Activated CD4-positive, alpha-beta T cell treated with anti-CD3 and anti-CD28 coated beads for 24 hours (primary cell): ENCODE results near the gene OTULIN.

ENCODE experiments used
- DNase-seq, 2 donors: peaks; one replicate each; pipeline ENCODE4 v3.0.0-alpha.2; 2020; ENCODE audit warnings: low read depth in 2 of 2

The OTULIN gene

GRCh38 chr5:14668181-14668591 lies 3.7 kb downstream of the OTULIN start:
- no peak for DNase-seq

- DNase-seq = no peak
Observed at GRCh38 chr5:14669415-14669814, 4.9 kb downstream of the OTULIN start.

GRCh38 chr5:14669975-14670374 lies 5.5 kb downstream of the OTULIN start:
- no peak for DNase-seq

- DNase-seq = no peak
Observed at GRCh38 chr5:14671414-14671813, 6.9 kb downstream of the OTULIN start.

GRCh38 chr5:14672082-14672481 lies 7.6 kb downstream of the OTULIN start:
- no peak for DNase-seq

DNA sequence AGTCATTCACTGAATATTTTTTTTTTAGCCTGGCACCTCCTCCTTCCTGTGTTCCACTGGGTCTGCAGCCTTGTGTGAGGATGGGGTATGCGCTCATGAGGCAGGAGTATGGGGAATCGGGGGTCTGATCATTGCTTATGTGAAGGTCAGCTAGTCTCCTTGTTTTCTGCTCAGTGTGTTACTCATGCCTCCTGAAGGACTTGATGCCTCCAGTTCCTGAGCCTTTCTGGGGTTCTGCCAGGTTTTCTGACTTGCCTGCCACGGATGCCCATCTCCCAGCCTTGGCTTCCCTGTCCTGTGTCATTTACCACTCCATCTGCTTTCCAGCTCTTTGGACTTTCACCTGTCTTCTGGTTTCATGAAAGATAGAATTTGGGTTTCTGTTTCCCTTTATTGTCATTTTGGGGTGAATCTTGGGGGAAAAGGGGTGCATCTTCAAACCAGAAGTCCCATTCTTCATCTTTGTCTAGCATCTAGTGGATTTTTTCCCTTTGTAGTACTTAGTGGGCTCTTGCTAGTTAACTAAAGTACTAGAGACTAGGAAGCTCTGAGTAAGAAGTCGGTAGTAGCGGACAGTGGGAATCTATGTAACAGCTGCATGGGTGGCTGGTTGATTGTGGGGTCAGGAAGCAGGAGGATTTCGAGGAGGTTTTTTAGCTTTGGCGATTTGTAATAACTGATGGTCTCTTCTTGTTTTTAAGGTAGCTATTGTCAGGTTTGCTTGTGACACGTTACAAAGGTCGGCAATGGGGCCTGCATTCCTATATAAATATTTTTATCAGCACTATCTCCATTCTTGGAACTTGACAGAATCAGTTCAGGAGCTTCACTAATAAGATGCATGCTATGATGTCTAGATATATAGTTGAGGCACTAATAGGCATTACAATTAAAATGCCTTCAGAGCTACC lies 8.2 kb downstream of the OTULIN start:
- no peak for DNase-seq

DNA sequence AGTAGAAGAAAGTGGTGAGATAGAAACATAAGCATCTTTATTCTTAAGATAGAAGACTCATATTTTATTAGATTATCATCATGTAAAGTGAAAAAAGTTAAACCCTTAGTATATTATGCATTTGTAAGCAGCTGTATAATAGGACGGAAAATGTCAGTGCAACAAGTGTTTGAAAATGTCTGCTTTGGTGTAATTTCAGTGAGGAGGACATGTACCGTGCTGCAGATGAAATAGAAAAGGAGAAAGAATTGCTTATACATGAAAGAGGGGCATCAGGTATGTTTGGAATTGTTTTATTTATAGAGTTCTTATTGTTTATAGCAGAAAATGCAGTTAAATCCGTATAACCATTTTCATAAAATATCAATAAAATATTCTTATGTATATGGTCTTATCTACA lies 8.9 kb downstream of the OTULIN start:
- no peak for DNase-seq

DNA sequence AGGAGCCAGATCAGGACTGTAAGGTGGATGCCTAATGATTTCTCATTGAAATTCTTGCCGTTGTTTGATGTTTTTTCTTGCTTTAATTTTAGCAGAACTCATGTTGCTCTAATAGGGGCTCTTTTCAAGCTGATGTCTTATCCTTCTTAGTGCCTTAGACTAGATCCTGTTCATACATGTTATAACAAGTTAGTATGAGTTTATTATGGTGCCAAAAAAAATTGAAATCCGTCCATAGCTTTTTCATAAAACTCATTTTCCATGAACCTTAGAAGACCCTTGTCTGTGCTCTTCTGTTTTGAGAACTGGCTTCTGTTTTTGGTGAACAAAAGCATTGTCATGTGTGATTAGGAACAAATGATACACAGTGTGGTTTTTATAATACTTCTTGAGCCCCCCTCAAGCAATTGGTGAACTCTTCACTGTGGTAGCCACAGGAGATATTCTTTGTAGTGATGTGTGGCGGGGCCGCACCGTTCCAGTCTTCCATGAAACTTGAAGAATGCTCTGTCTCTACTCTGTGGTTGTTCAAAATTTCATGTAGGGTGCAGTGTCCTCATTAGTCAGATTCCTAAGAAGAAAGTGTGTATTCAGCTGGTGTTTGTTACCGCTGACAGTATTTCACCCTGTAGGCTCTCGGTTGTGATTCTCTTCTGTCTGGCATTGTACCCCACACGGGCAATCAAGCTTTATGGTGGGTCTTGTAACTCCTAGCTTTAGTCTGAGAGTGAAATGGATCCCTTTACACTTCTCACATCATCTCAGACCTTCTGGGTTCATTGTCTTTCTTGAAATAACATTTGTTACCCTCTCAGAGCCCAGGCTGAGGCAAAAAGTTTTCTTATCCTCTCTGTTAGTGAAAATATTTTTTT lies 10.7 kb downstream of the OTULIN start:
- no peak for DNase-seq

- no peak for DNase-seq
Observed at GRCh38 chr5:14675865-14676300, 11.4 kb downstream of the OTULIN start.

DNA sequence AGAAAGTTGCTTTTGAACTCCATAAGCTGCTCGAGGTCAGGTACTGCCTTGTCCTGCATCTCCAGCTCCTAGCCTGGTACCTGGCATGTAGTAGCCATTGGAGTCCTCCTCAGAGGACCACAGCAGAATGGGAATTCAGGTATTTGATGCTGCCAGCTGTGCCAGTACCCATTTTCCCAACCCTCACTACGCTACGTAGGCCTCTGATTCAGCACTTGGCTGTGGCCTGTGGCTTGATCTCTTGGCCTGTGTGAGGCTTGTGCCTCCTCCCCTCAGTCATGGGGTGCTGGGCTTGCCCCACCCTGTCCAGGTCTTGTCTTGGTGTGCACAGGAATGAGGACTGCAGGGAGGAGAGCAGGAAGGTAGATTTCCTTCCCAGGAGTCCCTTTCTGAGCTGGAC lies 11.8 kb downstream of the OTULIN start:
- DNase-seq = no peak

- DNase-seq = no peak
Observed at GRCh38 chr5:14678773-14679334, 14.3 kb downstream of the OTULIN start.

GRCh38 chr5:14679595-14679994 lies 15.1 kb downstream of the OTULIN start:
- DNase-seq = no peak

DNA sequence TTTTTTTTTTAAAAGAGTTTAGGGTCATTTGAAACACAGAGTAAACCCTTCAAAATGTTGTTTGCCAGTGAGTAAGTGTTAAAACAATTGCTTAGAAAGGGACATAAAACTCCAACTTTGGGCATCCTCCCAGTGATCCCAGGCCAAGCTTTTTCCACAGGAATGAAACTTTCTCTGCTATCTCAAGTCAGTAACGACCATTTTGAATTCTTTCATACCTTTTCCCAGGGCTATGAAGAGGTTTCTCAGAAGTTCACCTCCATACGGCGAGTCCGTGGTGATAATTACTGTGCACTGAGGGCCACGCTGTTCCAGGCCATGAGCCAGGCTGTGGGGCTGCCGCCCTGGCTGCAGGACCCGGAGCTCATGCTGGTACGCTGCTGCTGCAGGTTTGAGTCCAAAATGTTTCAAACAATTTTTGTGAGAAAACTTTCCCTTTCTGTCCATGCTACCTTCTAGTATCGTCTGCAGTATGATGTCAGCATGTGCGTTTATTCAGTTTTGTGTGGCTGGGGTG lies 16.8 kb downstream of the OTULIN start:
- no peak for DNase-seq

- DNase-seq = no peak
Observed at GRCh38 chr5:14683906-14684455, 19.5 kb downstream of the OTULIN start.

GRCh38 chr5:14684757-14685156 lies 20.2 kb downstream of the OTULIN start:
- no peak for DNase-seq

DNA sequence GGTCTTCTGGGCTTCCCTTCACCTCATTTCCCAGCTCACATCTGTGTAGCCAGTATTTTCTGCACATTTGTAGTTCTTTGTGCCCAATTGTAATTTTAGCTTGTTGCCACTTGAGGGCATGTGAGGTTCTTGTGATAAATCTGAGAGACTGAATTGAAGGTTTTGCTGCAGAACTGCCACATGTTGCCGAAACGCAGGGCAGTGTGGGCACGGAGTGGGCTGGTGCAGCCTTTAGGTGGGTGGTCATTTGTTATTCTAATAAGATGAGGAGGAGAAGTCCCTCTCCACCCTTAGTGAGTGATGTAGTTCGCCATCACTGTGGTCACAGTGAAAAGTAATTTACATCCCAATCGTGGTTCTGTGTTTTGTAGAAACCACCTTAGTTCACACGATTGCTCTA lies 21.2 kb downstream of the OTULIN start:
- DNase-seq = no peak

- DNase-seq = no peak
Observed at GRCh38 chr5:14686517-14686916, 22.0 kb downstream of the OTULIN start.

DNA sequence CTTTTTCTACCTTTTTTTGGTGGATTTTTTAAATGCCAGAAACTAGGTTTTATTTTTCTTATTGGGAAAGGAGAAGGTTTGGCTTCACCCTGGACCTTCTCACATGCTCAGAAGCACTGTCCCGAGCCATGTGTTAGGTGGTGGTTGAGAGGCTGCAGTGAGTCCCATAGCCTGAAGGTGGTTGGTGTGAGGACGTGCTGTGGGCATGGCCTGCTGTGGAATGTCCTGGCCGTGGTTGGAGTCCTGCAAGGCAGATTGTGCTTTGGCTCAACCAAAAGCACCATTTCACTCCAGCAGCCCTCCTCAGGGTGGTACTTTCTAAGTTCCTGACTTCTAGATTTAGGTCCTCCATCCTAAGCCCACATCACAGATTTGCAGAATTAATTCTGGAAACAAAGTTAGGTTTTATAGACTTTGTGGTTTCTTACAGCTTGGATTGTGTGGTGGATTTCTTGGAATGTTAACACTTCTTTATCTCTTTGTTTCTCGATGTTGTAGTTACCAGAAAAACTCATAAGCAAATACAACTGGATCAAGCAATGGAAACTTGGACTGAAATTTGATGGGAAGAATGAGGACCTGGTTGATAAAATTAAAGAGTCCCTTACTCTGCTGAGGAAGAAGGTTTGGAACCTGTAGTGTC lies 22.6 kb downstream of the OTULIN start:
- no peak for DNase-seq

GRCh38 chr5:14693070-14693469 lies 28.6 kb downstream of the OTULIN start:
- no peak for DNase-seq

GRCh38 chr5:14695152-14695551 lies 30.6 kb downstream of the OTULIN start:
- no peak for DNase-seq

DNA sequence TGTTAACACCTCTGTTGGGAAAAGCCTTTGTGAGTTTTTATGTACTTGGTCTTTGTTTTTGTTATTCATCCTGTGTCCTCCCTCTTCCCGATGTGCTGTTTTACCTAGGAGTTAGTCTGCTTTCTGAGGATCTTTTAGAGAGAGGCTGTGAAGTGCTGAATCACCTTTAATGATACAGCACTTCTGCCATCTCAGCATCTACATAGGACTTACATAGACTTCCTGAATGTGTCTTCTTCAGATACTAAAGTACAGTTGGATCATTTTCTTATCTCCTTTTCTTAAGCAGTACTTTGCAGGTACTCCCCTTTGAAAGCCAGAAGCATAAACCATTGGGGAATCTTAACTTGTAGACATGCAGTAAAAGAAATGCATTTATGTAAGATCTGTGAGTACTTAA lies 31.5 kb downstream of the OTULIN start:
- DNase-seq = no peak
